WTC11 (cell line): ENCODE results near the gene TUBA1B. TPM values are rescaled to one million over a fixed set of nuclear protein-coding genes. Genes with fewer than 3 reads are reported as not detected.

Experiments used
- ATF1 ChIP-seq: sonication (generic); formaldehyde crosslinking; IDR thresholded peaks from 2 replicates; pipeline ENCODE4 v1.8.1; 2023; ENCODE audit warnings: mild to moderate bottlenecking, moderate library complexity, missing genetic modification reagents
- CREB1 ChIP-seq: sonication (generic); formaldehyde crosslinking; IDR thresholded peaks from 2 replicates; pipeline ENCODE4 v1.8.0; 2023; ENCODE audit warnings: mild to moderate bottlenecking, missing genetic modification reagents
- CREM ChIP-seq: sonication (generic); formaldehyde crosslinking; IDR thresholded peaks from 2 replicates; pipeline ENCODE4 v1.8.1; 2022; ENCODE audit warnings: mild to moderate bottlenecking, missing genetic modification reagents, moderate library complexity
- ESRRA ChIP-seq: sonication (generic); formaldehyde crosslinking; IDR thresholded peaks from 2 replicates; pipeline ENCODE4 v1.8.1; 2022; ENCODE audit warnings: mild to moderate bottlenecking, missing genetic modification reagents, borderline replicate concordance
- ETV6 ChIP-seq: sonication (generic); formaldehyde crosslinking; IDR thresholded peaks from 2 replicates; pipeline ENCODE4 v1.8.1; 2022; ENCODE audit warnings: mild to moderate bottlenecking, missing genetic modification reagents
- FOXK1 ChIP-seq: sonication (generic); formaldehyde crosslinking; IDR thresholded peaks from 2 replicates; pipeline ENCODE4 v1.8.0; 2022; ENCODE audit warnings: mild to moderate bottlenecking, moderate library complexity, missing genetic modification reagents
- FOXP1 ChIP-seq: sonication (generic); formaldehyde crosslinking; IDR thresholded peaks from 2 replicates; pipeline ENCODE4 v1.8.0; 2022; ENCODE audit warnings: missing genetic modification reagents, mild to moderate bottlenecking, moderate library complexity, borderline replicate concordance
- GABPB1 ChIP-seq: sonication (generic); formaldehyde crosslinking; IDR thresholded peaks from 2 replicates; pipeline ENCODE4 v1.8.1; 2023; ENCODE audit warnings: mild to moderate bottlenecking, missing genetic modification reagents
- HMGA2 ChIP-seq: fragments of 250-450 bp; sonication (Bioruptor Pico); IDR thresholded peaks from 2 replicates; pipeline ENCODE4 v1.4.0; 2021; ENCODE audit warnings: mild to moderate bottlenecking, moderate library complexity
- JAZF1 ChIP-seq: fragments of 250-450 bp; sonication (Bioruptor Pico); IDR thresholded peaks from 2 replicates; pipeline ENCODE4 v1.9.0; 2021; ENCODE audit warnings: moderate library complexity, mild to moderate bottlenecking, inconsistent platforms
- NFATC4 ChIP-seq: fragments of 250-450 bp; sonication (Bioruptor Pico); IDR thresholded peaks from 2 replicates; pipeline ENCODE4 v1.9.0; 2021; ENCODE audit warnings: mild to moderate bottlenecking
- NFE2L1 ChIP-seq: sonication (generic); formaldehyde crosslinking; IDR thresholded peaks from 2 replicates; pipeline ENCODE4 v1.8.1; 2023; ENCODE audit warnings: missing genetic modification reagents
- NFYB ChIP-seq: sonication (generic); formaldehyde crosslinking; conservative IDR thresholded peaks from 2 replicates; pipeline ENCODE4 v1.8.0; 2022; ENCODE audit warnings: low read depth, missing genetic modification reagents
- RELA ChIP-seq: sonication (generic); formaldehyde crosslinking; IDR thresholded peaks from 2 replicates; pipeline ENCODE4 v1.8.1; 2022; ENCODE audit warnings: missing genetic modification reagents, mild to moderate bottlenecking, borderline replicate concordance
- SMAD4 ChIP-seq: sonication (generic); formaldehyde crosslinking; IDR thresholded peaks from 2 replicates; pipeline ENCODE4 v1.8.0; 2022; ENCODE audit warnings: mild to moderate bottlenecking, missing genetic modification reagents
- TEAD1 ChIP-seq: sonication (generic); formaldehyde crosslinking; IDR thresholded peaks from 2 replicates; pipeline ENCODE4 v1.8.0; 2022; ENCODE audit warnings: mild to moderate bottlenecking, missing genetic modification reagents
- ZBTB21 ChIP-seq: sonication (generic); formaldehyde crosslinking; IDR thresholded peaks from 2 replicates; pipeline ENCODE4 v1.8.1; 2023; ENCODE audit warnings: mild to moderate bottlenecking, missing genetic modification reagents, borderline replicate concordance
- ZNF121 ChIP-seq: sonication (generic); formaldehyde crosslinking; IDR thresholded peaks from 2 replicates; pipeline ENCODE4 v1.8.0; 2023; ENCODE audit warnings: missing genetic modification reagents
- ZNF232 ChIP-seq: sonication (generic); formaldehyde crosslinking; IDR thresholded peaks from 2 replicates; pipeline ENCODE4 v1.8.0; 2022; ENCODE audit warnings: mild to moderate bottlenecking, missing genetic modification reagents
- ZNF263 ChIP-seq: sonication (generic); formaldehyde crosslinking; IDR thresholded peaks from 2 replicates; pipeline ENCODE4 v1.8.1; 2022; ENCODE audit warnings: low read depth, mild to moderate bottlenecking, moderate library complexity, missing genetic modification reagents
- total RNA-seq: library from RNA; stranded (reverse); gene quantifications from 3 replicates; pipeline ENCODE4 v1.2.3, GENCODE V29; 2021
- TF ChIP-seq, protein P1 (sequence below): sonication (generic); formaldehyde crosslinking; conservative IDR thresholded peaks from 2 replicates; pipeline ENCODE4 v1.8.1; 2023; ENCODE audit warnings: mild to moderate bottlenecking, low read depth, missing genetic modification reagents, moderate library complexity
- TF ChIP-seq, protein P2 (sequence below): fragments of 250-450 bp; sonication (Bioruptor Pico); IDR thresholded peaks from 2 replicates; pipeline ENCODE4 v2.1.2; 2022; ENCODE audit warnings: mild to moderate bottlenecking, moderate library complexity
- TF ChIP-seq, protein P3 (sequence below): sonication (generic); formaldehyde crosslinking; IDR thresholded peaks from 2 replicates; pipeline ENCODE4 v1.8.1; 2023; ENCODE audit warnings: mild to moderate bottlenecking, missing genetic modification reagents, borderline replicate concordance
- TF ChIP-seq, protein P4 (sequence below): sonication (generic); formaldehyde crosslinking; IDR thresholded peaks from 2 replicates; pipeline ENCODE4 v1.8.0; 2023; ENCODE audit warnings: missing genetic modification reagents, mild to moderate bottlenecking, borderline replicate concordance
- TF ChIP-seq, protein P5 (sequence below): sonication (generic); formaldehyde crosslinking; IDR thresholded peaks from 2 replicates; pipeline ENCODE4 v1.8.1; 2022; ENCODE audit warnings: low read depth, missing genetic modification reagents, borderline replicate concordance

TUBA1B gene
- total RNA-seq, 1 experiment from 2014 or later = 1,806 TPM

DNA sequence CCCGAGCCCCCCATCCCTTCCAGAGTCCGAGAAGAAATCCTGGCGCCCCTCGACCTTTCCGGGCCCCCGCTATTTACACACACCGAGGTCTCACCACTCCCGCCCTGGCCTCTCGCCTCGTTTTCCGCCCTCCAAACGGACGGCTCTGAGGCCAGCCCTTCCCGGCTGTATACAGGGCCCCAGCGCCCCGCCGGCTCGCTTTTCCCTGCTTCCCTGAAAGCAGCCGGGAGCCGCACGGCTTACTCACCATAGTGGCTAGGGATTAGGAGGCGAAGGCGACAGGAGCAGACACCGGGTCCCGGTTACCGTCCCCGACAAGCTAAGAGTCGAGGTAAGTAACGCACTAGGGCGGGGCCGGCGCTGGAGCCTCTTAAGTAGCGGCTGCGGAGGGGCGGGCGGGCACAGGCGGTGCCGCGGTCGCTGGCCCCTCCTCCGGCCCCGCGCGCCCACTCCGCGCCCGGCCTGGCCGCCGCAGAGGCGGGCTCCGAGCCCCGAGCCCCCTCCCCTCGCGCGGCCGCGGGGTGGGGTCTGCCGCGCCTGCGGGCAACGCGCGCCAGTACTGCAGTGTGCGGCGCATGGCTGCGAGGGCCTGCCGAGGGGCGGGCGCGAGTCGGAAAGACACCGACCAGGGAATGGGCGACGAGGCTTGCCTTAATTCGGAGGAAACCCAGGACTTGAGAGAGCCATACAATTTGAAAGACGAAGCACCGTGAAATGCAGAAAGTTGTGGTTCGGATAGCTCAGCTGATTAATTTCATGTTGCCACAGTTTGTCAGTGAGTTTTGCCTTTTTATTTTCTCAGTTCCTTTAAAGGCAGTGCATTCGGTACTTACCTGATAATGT, at the start of gene TUBA1B (continued):
- no peak for TF ChIP-seq ZNF263 (CRISPR knock-in tag)
- TF ChIP-seq ESRRA (CRISPR knock-in tag) = no peak; the same call in 1 of the 2 replicates
- TF ChIP-seq NFE2L1 (CRISPR knock-in tag) = peak; percentile 77; the same call in 1 of the 2 replicates
- TF ChIP-seq ETV6 (CRISPR knock-in tag) = 0 out of 2 replicates have a peak, but pooled peaks have one; percentile 7
- TF ChIP-seq NFYB (CRISPR knock-in tag) = no peak
- TF ChIP-seq, protein P1, sequence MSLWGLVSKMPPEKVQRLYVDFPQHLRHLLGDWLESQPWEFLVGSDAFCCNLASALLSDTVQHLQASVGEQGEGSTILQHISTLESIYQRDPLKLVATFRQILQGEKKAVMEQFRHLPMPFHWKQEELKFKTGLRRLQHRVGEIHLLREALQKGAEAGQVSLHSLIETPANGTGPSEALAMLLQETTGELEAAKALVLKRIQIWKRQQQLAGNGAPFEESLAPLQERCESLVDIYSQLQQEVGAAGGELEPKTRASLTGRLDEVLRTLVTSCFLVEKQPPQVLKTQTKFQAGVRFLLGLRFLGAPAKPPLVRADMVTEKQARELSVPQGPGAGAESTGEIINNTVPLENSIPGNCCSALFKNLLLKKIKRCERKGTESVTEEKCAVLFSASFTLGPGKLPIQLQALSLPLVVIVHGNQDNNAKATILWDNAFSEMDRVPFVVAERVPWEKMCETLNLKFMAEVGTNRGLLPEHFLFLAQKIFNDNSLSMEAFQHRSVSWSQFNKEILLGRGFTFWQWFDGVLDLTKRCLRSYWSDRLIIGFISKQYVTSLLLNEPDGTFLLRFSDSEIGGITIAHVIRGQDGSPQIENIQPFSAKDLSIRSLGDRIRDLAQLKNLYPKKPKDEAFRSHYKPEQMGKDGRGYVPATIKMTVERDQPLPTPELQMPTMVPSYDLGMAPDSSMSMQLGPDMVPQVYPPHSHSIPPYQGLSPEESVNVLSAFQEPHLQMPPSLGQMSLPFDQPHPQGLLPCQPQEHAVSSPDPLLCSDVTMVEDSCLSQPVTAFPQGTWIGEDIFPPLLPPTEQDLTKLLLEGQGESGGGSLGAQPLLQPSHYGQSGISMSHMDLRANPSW (CRISPR knock-in tag) = no peak
- TF ChIP-seq, protein P2, sequence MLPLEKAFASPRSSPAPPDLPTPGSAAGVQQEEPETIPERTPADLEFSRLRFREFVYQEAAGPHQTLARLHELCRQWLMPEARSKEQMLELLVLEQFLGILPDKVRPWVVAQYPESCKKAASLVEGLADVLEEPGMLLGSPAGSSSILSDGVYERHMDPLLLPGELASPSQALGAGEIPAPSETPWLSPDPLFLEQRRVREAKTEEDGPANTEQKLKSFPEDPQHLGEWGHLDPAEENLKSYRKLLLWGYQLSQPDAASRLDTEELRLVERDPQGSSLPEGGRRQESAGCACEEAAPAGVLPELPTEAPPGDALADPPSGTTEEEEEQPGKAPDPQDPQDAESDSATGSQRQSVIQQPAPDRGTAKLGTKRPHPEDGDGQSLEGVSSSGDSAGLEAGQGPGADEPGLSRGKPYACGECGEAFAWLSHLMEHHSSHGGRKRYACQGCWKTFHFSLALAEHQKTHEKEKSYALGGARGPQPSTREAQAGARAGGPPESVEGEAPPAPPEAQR (CRISPR knock-in tag) = no peak
- TF ChIP-seq HMGA2 (CRISPR knock-in tag) = no peak
- peak; percentile 15; the same call in 1 of the 2 replicates for TF ChIP-seq CREM (CRISPR knock-in tag)
- TF ChIP-seq ZBTB21 (CRISPR knock-in tag) = peak; percentile 90; the same call in 1 of the 2 replicates
- TF ChIP-seq, protein P3, sequence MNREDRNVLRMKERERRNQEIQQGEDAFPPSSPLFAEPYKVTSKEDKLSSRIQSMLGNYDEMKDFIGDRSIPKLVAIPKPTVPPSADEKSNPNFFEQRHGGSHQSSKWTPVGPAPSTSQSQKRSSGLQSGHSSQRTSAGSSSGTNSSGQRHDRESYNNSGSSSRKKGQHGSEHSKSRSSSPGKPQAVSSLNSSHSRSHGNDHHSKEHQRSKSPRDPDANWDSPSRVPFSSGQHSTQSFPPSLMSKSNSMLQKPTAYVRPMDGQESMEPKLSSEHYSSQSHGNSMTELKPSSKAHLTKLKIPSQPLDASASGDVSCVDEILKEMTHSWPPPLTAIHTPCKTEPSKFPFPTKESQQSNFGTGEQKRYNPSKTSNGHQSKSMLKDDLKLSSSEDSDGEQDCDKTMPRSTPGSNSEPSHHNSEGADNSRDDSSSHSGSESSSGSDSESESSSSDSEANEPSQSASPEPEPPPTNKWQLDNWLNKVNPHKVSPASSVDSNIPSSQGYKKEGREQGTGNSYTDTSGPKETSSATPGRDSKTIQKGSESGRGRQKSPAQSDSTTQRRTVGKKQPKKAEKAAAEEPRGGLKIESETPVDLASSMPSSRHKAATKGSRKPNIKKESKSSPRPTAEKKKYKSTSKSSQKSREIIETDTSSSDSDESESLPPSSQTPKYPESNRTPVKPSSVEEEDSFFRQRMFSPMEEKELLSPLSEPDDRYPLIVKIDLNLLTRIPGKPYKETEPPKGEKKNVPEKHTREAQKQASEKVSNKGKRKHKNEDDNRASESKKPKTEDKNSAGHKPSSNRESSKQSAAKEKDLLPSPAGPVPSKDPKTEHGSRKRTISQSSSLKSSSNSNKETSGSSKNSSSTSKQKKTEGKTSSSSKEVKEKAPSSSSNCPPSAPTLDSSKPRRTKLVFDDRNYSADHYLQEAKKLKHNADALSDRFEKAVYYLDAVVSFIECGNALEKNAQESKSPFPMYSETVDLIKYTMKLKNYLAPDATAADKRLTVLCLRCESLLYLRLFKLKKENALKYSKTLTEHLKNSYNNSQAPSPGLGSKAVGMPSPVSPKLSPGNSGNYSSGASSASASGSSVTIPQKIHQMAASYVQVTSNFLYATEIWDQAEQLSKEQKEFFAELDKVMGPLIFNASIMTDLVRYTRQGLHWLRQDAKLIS = no peak
- no peak for TF ChIP-seq JAZF1
- TF ChIP-seq ZNF232 (CRISPR knock-in tag) = peak; percentile 83; the same call in 1 of the 2 replicates
- no peak for TF ChIP-seq SMAD4
- TF ChIP-seq, protein P4, sequence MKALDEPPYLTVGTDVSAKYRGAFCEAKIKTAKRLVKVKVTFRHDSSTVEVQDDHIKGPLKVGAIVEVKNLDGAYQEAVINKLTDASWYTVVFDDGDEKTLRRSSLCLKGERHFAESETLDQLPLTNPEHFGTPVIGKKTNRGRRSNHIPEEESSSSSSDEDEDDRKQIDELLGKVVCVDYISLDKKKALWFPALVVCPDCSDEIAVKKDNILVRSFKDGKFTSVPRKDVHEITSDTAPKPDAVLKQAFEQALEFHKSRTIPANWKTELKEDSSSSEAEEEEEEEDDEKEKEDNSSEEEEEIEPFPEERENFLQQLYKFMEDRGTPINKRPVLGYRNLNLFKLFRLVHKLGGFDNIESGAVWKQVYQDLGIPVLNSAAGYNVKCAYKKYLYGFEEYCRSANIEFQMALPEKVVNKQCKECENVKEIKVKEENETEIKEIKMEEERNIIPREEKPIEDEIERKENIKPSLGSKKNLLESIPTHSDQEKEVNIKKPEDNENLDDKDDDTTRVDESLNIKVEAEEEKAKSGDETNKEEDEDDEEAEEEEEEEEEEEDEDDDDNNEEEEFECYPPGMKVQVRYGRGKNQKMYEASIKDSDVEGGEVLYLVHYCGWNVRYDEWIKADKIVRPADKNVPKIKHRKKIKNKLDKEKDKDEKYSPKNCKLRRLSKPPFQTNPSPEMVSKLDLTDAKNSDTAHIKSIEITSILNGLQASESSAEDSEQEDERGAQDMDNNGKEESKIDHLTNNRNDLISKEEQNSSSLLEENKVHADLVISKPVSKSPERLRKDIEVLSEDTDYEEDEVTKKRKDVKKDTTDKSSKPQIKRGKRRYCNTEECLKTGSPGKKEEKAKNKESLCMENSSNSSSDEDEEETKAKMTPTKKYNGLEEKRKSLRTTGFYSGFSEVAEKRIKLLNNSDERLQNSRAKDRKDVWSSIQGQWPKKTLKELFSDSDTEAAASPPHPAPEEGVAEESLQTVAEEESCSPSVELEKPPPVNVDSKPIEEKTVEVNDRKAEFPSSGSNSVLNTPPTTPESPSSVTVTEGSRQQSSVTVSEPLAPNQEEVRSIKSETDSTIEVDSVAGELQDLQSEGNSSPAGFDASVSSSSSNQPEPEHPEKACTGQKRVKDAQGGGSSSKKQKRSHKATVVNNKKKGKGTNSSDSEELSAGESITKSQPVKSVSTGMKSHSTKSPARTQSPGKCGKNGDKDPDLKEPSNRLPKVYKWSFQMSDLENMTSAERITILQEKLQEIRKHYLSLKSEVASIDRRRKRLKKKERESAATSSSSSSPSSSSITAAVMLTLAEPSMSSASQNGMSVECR (CRISPR knock-in tag) = no peak; the same call in 1 of the 2 replicates
- peak; percentile 34 for TF ChIP-seq GABPB1 (CRISPR knock-in tag)
- TF ChIP-seq FOXK1 = peak; percentile 74; the same call in 1 of the 2 replicates
- TF ChIP-seq ATF1 = no peak
- peak; percentile 63; the same call in 1 of the 2 replicates for TF ChIP-seq ZNF121 (CRISPR knock-in tag)
- 0 out of 2 replicates have a peak, but pooled peaks have one; percentile 36 for TF ChIP-seq NFATC4 (CRISPR knock-in tag)
- TF ChIP-seq RELA (CRISPR knock-in tag) = peak; percentile 25; the same call in 1 of the 2 replicates
- peak; percentile 47 for TF ChIP-seq TEAD1 (CRISPR knock-in tag)
- TF ChIP-seq FOXP1 = peak; percentile 76
- TF ChIP-seq CREB1 (CRISPR knock-in tag) = no peak
- TF ChIP-seq, protein P5, sequence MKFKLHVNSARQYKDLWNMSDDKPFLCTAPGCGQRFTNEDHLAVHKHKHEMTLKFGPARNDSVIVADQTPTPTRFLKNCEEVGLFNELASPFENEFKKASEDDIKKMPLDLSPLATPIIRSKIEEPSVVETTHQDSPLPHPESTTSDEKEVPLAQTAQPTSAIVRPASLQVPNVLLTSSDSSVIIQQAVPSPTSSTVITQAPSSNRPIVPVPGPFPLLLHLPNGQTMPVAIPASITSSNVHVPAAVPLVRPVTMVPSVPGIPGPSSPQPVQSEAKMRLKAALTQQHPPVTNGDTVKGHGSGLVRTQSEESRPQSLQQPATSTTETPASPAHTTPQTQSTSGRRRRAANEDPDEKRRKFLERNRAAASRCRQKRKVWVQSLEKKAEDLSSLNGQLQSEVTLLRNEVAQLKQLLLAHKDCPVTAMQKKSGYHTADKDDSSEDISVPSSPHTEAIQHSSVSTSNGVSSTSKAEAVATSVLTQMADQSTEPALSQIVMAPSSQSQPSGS (CRISPR knock-in tag) = no peak
